Fibroblast of skin of left biceps (primary cell): Measurements from ENCODE around the gene RIPOR3.
"Not testable (repeated sequence)": the region's sequence is repeated elsewhere in the genome, so short reads cannot be mapped to it uniquely, and the experiment has no call there.

Experiments used
- DNase-seq, 2 experiments: peaks; one replicate each; pipeline ENCODE4 v3.0.0-alpha.2; 2013; ENCODE audit warnings: low read depth in 2 of 2

The RIPOR3 gene

DNA sequence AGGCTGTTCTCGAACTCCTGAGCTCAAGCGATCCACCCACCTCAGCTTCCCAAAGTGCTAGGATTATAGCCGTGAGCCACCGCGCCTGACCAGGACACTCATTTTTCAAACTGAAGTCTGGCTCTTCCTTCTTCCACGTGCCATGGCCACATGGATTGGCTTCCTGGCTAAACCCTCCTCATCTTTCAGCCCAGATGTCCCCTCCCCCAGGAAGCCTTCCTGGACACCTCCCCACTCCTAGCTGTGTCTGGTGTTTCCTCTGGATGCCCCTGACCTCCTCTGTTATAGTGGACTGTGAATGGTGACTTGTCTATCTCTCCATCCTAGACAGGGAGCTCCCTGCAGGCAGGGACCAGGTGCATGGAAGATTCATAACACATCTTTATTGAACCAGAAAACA is 57.2 kb downstream of the RIPOR3 start:
- DNase-seq = no peak

DNA sequence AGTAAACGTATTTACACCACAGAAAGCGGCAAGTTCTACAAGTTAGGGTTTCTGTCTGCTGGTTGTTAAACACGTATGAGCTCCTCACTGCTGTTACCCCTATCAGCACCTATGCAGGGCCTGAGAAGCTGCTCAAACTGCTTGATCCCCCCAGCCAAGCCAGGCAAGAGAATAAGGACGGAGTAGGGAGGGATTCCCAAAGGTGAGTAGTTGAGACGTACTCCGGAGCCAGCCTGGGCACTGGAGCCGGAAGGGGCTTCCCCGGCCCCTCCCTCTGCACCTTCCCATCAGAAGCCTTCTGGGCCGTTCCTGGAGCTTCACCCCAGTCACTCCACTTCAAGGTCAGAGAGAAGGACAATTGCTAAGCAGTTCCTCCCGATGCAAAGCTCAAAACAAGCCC is 58.0 kb downstream of the RIPOR3 start:
- no peak for DNase-seq

DNA sequence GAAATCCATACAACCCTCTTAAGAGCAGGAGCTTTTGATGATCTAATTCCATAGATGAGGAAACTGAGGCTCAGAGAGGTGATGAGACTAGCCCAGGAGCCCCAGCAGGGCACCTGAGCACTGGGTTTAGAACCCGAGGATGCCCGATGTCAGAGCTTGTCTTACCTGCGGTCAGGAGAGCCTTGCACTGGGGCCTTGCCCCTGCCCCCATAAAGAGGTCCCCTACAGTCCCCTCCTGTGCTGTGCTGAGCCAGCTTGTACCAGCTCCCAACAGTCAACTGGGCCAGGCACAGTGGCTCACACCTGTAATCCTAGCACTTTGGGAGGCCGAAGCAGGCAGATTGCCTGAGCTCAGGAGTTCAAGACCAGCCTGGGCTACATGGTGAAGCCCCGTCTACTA is 58.6 kb downstream of the RIPOR3 start:
- no peak for DNase-seq

DNA sequence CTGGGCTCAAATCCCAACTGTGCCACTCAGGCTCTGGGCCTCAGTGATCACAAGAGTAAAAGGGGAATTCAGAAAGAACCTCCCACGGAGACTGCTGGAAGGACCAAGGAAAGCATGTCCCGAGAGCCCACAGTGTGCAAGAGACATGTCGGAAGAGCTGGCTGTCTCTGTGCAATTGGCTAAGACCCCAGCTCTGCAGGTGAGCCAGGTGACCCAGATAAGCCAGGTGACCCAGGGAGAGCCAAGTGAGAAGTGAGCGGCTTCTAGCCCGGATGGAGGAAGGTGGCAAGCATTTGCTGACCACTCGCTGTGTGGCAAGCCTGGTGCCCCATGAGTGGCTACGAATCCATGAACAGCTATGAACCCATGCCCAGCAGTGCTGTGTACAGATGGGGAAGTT is 59.1 kb downstream of the RIPOR3 start:
- DNase-seq = no peak

DNA sequence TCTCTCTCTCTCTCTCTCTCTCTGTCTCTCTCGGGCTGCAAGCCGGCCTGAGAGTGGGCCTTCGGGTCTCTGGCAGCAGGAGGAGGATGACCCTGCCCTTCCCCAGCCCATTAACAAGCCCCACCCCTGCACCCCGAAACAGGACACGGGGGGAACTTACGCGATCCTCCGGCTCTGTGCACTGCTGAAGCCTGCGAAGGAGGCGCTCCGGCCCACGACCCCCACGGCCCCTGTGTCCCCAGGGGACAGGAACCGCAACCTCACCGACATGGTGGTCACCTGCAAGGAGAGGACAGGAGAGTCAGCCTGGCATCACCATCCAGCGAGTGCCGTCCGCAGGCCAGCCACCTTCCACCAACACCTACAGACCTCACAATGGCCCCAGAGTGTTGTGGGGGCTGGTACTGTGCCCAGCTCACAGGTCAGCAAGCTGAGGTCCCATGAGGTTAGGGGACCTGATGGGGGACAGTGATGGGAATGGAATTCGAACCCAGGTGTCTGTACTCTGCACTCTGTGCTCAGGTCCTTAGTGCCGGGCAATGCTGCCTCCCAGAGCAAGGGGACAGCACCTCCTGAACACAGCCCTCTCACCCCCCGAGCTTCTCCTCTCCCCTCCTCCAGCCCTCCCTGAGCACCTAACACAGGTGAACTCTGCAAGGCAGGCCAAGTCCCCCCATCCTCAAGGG is 60.6 kb downstream of the RIPOR3 start:
- DNase-seq = no peak

DNA sequence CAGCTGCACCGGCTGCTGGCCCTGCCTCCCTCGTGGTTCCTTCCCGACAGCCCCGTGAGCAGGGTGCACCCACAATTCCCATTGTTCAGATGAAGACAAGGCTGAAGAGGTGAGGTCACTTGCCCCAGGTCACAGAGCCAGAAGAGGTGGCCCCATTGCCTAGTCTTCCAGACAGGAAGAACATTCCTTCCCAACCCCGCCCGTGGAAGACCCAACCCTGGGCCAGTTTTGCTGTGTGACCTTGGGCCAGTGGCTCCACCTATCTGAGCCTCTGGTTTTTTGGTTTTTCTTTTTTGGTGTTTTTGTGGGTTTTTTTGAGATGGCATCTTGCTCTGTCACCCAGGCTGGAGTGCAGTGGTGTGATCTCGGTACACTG is 61.7 kb downstream of the RIPOR3 start:
- DNase-seq = no peak

DNA sequence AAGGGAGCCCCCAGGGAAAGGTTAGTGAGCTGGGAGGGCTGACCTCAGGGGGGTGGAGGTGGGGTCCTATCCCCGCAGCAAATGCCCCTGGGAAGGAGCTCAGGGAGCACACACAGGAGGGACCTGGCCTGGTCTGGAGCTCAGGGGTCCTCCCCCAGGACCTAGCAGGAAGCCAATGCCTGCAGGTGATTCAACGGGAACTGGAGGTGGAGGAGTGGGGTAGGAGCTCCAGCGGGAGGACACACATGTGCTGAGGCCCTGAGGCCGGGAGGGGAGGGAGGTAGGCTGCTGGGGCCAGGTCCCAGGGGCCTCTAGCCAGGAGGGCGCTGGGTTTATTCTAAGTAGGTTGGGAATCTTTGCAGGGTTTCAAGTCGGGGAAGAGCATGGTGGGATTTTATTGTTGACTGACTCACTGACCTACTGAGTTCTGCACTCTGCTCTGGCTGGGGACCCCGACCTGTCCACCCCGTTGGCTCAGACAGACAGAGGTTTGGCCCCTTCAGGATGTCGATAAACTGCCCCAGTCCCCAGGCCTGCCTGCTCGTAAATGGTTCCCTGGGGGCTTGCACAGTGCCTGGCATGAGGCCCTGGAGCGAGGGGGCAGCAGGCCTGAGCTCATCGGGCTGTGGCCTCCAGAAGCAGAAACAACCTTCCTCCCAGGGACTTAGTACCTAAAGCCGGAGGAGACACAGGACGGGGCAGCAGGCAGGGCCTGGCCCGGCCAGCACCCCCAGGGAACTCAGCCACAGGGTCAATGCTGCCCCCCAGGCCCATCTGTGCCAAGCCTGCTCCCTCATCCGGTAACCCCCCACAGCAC is 62.3 kb downstream of the RIPOR3 start:
- DNase-seq = no peak

DNA sequence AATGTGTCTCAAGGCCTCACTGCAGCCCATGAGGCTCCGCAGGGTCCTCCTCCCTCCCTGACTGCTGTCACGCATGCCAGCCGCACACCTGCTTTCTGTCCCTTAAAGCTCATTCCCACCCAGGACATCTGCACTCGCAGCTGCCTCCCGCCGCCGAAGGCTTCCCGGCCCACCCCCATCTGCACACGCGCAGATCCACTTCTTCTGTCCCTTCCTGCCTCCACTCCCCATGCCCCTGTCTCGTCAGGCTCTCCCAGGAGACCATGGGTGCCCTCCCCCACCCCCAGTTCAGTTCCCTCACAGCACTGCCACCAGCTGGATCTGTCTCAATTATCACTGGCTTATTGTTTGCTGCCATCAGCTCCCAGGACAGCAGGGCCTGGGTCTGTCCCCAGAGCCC is 63.0 kb downstream of the RIPOR3 start:
- no peak for DNase-seq

DNA sequence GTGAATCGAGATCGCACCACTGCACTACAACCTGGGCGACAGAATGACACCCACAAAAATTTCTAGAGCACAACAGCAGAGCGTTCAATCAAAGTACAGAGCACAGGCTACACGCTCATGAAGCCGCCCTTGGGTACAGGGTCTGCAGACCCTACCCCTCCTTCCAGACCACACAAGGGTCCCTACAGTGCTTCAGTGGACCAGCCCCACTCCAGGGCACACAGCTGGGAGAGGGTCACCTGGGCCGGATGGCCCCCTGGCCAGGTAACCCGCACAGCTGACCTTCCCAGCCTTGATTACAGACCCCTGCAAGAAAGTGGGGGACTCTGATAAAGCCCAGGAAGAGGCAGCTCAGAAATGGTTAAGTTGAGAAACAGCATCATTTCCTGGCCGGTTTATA is 63.6 kb downstream of the RIPOR3 start:
- DNase-seq = no peak

DNA sequence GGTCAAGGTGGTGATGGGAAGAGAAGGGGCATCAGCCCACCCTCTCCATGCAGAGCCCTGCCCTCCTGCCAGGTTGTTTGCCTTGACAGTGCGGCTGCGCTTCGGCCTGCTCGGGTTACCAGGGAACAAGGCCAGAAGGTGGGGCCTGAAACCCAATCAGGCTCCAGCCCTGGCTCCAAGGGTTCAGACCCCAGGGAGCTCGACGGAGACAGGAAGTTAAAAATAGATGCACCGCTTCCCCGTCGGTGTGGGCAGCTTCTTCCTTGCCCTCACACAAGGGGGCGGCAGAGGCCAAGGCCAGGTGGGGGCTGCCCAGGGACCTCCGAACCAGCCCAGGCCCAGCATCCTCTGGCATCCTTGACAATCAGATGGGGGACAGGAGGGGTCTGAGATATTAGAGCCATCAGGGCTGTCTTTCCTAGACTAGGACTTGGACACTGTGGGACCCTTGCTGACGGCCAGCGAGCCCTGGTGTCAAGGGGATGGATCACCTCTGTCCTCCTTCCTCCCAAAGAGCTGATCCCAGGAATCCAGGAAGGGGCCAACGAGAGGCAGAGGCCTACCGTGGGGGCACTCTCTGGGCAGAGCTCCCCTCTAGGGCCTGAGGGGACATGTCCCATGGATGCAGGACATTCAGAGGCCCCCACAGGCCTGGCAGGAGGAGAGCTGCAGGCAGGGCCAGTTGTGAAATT is 65.2 kb downstream of the RIPOR3 start:
- no peak for DNase-seq

DNA sequence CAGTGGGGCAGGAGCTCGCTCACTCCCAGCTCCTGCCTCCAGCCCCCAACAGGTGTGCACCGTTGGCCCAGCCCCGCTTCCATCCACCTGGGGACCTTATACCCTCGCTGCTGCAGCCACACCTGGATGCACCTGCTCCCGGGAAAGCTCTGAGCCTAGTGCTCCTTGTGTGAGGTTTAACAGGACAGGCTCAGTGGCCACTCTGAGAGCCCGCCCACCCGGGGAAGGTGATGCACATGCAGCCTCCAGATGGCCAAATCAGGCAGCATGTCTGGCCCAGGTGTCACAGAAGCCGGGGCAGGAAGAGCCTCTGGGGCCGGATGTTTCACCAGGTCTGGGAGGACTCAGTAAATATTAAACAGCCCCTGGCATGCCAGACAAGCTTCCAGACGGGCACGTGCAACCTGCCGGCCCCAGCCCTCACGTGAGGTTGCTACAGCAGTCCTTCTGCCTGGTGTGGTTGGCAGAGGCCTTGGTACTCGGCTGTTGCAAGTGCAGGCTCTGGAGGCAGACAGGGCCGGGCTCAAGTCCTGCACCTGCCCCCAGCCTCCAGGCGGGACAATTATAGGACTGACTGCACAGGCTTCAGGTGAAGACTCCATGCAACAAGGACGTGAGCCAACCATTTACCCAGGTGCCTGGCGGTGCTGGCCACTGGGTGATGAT is 66.9 kb downstream of the RIPOR3 start:
- DNase-seq = no peak

DNA sequence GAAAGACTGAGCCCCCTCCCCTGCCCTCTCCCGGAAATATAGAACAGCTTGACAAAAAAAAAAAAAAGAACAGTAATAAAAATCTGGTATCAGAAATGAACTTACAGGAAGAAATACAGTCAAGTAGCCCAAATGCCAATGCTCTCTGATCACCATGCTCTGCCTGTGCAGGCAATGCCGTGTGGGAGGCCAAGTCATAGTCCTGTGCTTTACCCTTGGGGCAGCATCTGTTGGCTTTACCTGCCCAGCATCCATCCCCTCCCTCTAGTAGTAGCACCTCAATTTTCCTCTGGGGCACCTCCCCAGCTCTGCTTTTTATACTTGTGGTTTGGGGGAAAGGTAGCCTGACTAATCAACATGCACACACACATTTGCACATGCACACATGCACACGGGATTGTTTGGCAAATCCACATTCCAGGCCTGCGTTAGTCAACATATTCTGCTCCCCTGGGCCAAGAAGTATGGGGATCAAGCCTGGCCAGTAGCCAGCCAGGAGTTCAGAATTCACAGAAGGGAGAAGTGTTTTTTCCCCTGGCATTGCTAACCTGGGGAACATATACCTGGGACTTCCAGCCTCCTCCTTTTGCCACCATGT is 70.2 kb downstream of the RIPOR3 start:
- no peak for DNase-seq

DNA sequence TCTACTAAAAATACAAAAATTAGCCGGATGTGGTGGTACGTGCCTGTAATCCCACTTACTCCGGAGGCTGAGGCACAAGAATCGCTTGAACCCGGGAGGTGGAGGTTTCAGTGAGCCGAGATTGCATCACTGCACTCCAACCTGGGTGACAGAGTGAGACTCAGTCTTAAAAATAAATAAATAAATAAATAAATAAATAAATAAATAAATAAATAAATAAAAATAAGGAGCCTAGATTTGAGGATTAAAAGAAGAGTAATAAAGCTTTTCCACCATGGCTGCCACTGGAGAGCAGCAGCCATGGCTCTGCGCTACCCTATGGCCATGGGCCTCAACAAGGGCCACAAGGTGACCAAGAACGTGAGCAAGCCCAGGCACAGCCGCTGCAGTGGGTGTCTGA is 70.9 kb downstream of the RIPOR3 start:
- DNase-seq = not testable (repeated sequence)

DNA sequence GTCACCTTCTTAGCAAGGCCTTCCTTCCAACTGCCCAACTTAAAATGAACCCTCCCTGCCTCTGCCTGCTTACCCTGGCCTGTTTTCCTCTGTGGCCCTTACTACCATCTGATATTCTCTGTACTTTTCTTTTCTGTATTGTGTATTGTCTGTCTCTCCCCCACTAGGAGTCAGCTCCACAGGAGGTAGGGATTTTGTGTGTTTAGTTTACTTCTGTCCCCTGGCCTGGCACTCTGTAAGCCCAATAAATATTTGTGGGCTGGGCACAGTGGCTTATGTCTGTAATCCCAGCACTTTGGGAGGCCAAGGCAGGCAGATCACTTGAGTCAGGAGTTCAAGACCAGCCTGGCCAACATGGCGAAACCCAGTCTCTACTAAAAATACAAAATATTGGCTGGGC is 72.8 kb downstream of the RIPOR3 start:
- DNase-seq = no peak

DNA sequence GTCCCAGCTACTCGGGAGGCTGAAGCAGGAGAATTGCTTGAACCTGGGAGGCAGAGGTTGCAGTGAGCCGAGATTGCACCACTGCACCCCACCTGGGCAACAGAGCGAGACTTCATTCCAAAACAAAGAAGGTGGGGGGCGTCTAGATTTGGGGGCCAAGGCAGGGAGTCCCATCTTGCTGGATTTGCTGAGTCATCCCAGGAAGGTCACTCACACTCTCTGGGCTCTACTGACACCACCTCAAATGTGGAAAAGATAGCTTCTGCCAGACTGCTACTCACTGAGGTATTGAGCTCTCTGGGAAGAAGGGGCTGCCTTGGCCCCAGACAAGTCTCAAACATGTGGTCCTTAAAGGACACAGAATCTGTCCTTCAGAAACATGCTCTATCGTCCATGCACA is 74.3 kb downstream of the RIPOR3 start:
- DNase-seq = no peak

DNA sequence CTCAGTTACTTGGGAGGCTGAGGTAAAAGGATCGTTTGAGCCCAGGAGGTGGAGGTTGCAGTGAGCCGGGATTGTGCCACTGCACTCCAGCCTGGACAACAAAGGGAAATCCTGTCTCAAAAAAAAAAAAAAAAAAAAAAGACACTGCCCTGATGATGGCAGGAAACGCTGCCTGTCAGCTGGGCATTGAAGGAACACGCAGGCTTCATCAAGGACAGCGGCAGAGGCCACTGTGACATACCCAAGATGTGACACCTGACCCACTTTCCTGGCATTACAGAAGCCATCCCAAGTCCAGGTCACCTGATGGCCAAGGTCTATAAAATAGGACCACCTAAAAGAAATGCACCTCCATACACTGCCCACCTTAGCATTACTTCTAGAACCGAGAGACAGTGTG is 75.9 kb downstream of the RIPOR3 start:
- DNase-seq = no peak

DNA sequence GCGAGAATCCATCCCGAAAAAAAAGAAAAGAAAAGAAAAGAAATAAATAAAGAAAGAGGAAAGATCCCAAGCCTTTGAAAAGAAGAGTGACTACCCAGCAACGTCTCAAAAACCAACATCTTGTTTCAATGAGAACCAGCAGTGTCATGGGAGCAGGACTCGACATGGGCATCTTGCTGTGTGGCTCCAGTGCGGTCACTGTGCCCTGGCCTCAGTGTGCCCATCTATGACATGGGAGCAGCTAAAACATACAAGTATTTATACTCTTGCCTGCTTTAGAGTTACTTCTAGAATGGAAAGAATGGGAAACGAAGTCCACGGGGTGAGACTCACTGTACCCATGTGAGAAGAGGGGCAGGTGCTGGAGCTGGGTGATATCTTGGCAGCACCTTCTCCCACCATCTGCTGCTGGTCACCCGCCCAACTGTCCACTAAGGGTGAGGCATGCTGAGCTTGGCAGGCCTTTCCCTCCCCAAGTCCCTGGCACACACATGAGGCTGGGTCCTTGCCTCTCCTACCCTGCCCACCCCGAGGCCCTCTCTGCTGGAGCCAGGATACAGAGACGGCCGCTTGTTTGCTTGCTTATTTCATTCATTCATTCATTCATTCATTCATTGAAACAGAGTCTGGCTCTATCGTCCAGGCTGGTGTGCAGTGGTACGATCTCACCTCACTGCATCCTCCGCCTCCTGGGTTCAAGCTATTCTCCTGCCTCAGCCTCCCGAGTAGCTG is 77.7 kb downstream of the RIPOR3 start:
- no peak for DNase-seq

DNA sequence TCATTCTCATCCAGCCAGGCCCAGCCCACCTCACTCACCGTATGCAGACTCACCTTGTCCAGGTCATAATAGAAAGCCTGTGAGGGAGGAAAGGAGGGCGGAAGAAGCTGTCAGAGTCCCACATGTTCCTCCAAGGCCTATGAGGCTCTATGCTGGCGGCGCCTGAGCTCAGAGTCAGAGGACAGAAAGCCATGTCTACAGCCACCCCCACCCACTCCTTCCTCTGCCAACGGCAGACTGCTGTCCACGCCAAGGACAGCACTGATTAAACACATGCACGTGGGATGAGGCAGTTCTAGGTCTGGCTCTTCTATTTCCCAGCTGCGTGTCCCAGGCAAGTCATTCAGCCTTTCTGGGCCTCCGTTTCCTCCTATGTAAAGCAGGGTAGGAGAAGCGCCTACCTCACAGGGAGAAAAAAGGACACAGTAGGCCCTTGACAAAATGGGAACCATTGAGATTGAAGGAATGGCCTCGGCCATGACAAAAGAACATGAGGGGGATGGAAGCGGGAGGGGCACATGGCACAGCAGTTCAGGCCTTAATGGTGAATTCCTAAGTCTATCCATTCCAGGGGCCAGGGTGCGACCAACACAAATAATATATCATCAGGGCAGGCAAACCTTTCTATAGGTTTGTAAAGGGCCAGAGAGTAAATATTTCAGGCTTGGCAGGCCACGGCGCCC is 80.1 kb downstream of the RIPOR3 start:
- no peak for DNase-seq

DNA sequence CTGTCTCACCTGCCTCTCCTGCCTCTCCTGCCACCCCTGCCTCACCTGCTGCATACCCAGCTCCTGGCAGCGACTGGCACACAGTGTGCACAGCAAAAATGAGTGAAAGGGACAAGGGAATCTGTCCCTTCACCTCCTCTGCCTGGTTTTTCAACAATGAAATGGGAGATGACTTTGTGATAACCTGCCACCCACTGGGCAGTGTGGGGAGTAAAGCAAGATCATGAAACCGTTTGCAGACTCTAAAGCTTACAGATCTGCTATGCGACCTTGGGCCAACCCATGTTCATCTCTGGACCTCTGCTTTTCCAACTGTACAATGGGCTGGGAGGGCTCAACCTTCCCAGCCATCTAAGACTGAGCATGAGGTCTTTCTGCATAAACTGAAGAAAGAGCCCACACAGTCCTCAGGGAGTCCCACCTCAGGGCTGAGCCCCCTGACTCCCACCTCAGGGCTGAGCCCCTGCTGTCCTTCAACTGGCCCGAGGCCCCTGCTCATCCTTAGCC is 81.1 kb downstream of the RIPOR3 start:
- DNase-seq = no peak

DNA sequence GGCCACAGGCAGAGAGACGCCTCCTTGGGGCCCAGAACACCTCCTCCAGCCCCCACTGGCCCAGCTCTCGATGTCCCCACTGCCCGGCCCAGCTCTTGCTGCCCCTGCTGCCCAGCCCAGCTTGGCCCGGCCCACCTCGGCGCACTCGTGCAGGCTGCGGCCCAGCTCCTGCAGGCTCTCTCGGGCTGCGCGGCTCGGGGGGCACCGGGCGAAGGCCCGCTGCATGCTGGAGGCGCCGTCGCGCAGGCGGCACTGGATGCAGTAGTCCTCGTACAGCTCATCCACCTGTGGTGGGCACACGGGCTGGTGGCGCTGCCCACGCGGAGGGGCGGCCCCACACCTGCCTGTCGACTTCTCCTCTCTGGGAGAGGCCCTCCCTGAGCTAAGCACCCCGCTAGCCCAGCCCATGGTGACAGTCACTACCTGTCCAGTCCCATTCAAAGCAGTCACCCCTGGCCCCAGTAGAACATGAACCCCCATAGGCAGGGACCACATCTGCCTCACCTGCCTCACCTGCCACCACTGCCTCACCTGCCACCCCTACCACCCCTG is 81.8 kb downstream of the RIPOR3 start:
- DNase-seq = no peak
